ENCODE measurements around the gene CDYL. TPM values are rescaled to one million over a fixed set of nuclear protein-coding genes. Genes with fewer than 3 reads are reported as not detected.

The CDYL gene
- total RNA-seq, 1 experiment from 2014 or later, result 4.2 TPM

GRCh38 chr6:4871825-4872224 lies 95.6 kb downstream of the CDYL start:
- Histone ChIP-seq H4K20me1 (ENCODE audit: insufficient read depth, low read depth, low read length) (peaks cover 28% of the 10 kb centered on the region), H3K4me3 (ENCODE audit: low read length) (no peak overlapping the region)
- DNase-seq, result no peak

GRCh38 chr6:4872841-4873240 lies 96.6 kb downstream of the CDYL start:
- DNase-seq, result no peak
- H3K27me3 ChIP-seq (ENCODE audit: low read length), result no peaks in the 10 kb centered on the region
- H3K4me3 ChIP-seq (ENCODE audit: low read length), result no peak overlapping the region
- no peak overlapping the region for H3K9ac ChIP-seq (ENCODE audit: low read length)
- H3K9me3 ChIP-seq (ENCODE audit: low read length), result no peaks in the 10 kb centered on the region
- H2AFZ ChIP-seq (ENCODE audit: low read length), result no peak overlapping the region
- no peaks in the 10 kb centered on the region for H3K4me1 ChIP-seq (ENCODE audit: low read length)
- no peaks in the 10 kb centered on the region for H3K79me2 ChIP-seq (ENCODE audit: low read length)
- H3K4me2 ChIP-seq (ENCODE audit: low read depth, low read length, poor library complexity, severe bottlenecking), result no peak overlapping the region
- no peak overlapping the region for H3K27ac ChIP-seq (ENCODE audit: low read length)
- H3K9me2 ChIP-seq (replicated peaks; ENCODE audit: insufficient read depth, low read length), result no peaks in the 10 kb centered on the region
- no peaks in the 10 kb centered on the region for H3K36me3 ChIP-seq (ENCODE audit: insufficient read depth, low read length)
- H4K20me1 ChIP-seq (ENCODE audit: insufficient read depth, low read depth, low read length), result peaks cover 23% of the 10 kb centered on the region; the same call in 1 of the 2 replicates

More at GRCh38 chr6:4871825-4872224, 95.6 kb downstream of the CDYL start:
- H3K9me2 ChIP-seq (replicated peaks; ENCODE audit: insufficient read depth, low read length), result no peaks in the 10 kb centered on the region
- no peak overlapping the region for H3K4me2 ChIP-seq (ENCODE audit: low read depth, low read length, poor library complexity, severe bottlenecking)
- H3K9me3 ChIP-seq (ENCODE audit: low read length), result no peaks in the 10 kb centered on the region
- H3K79me2 ChIP-seq (ENCODE audit: low read length), result no peaks in the 10 kb centered on the region
- H3K4me1 ChIP-seq (ENCODE audit: low read length), result no peaks in the 10 kb centered on the region
- H3K9ac ChIP-seq (ENCODE audit: low read length), result no peak overlapping the region
- no peaks in the 10 kb centered on the region for H3K27me3 ChIP-seq (ENCODE audit: low read length)
- H3K36me3 ChIP-seq (ENCODE audit: insufficient read depth, low read length), result no peaks in the 10 kb centered on the region
- H2AFZ ChIP-seq (ENCODE audit: low read length), result no peak overlapping the region
- H3K27ac ChIP-seq (ENCODE audit: low read length), result no peak overlapping the region

- no peak overlapping the region for H3K27ac ChIP-seq (ENCODE audit: low read length)
- H3K9me2 ChIP-seq (replicated peaks; ENCODE audit: insufficient read depth, low read length), result no peaks in the 10 kb centered on the region
- H3K4me1 ChIP-seq (ENCODE audit: low read length), result no peaks in the 10 kb centered on the region
- H3K9me3 ChIP-seq (ENCODE audit: low read length), result no peaks in the 10 kb centered on the region
- no peak for DNase-seq
- no peak overlapping the region for H3K4me2 ChIP-seq (ENCODE audit: low read depth, low read length, poor library complexity, severe bottlenecking)
- no peak overlapping the region for H3K9ac ChIP-seq (ENCODE audit: low read length)
- no peaks in the 10 kb centered on the region for H3K27me3 ChIP-seq (ENCODE audit: low read length)
- no peak overlapping the region for H2AFZ ChIP-seq (ENCODE audit: low read length)
- no peak overlapping the region for H3K4me3 ChIP-seq (ENCODE audit: low read length)
- H4K20me1 ChIP-seq (ENCODE audit: insufficient read depth, low read depth, low read length), result peaks cover 22% of the 10 kb centered on the region; the same call in 1 of the 2 replicates
- no peaks in the 10 kb centered on the region for H3K79me2 ChIP-seq (ENCODE audit: low read length)
- no peaks in the 10 kb centered on the region for H3K36me3 ChIP-seq (ENCODE audit: insufficient read depth, low read length)
Measured at GRCh38 chr6:4873928-4874327, 97.7 kb downstream of the CDYL start.

GRCh38 chr6:4879741-4880275 lies 103.6 kb downstream of the CDYL start:
- Histone ChIP-seq H3K36me3 (ENCODE audit: insufficient read depth, low read length) (no peaks in the 10 kb centered on the region), H3K27me3 (ENCODE audit: low read length) (no peaks in the 10 kb centered on the region), H3K79me2 (ENCODE audit: low read length) (no peaks in the 10 kb centered on the region), H3K4me2 (ENCODE audit: low read depth, low read length, poor library complexity, severe bottlenecking) (no peak overlapping the region), H3K4me3 (ENCODE audit: low read length) (no peak overlapping the region), H3K9me3 (ENCODE audit: low read length) (no peaks in the 10 kb centered on the region), H3K9me2 (replicated peaks; ENCODE audit: insufficient read depth, low read length) (no peaks in the 10 kb centered on the region), H3K9ac (ENCODE audit: low read length) (no peak overlapping the region), H3K27ac (ENCODE audit: low read length) (no peak overlapping the region), H3K4me1 (ENCODE audit: low read length) (no peaks in the 10 kb centered on the region), H4K20me1 (ENCODE audit: insufficient read depth, low read depth, low read length) (peaks cover 9% of the 10 kb centered on the region; the same call in 1 of the 2 replicates), H2AFZ (ENCODE audit: low read length) (no peak overlapping the region)
- no peak for DNase-seq

- Histone ChIP-seq H4K20me1 (ENCODE audit: insufficient read depth, low read depth, low read length) (peaks cover 10% of the 10 kb centered on the region; the same call in 1 of the 2 replicates), H3K27me3 (ENCODE audit: low read length) (no peaks in the 10 kb centered on the region), H2AFZ (ENCODE audit: low read length) (no peak overlapping the region), H3K4me1 (ENCODE audit: low read length) (no peaks in the 10 kb centered on the region), H3K4me2 (ENCODE audit: low read depth, low read length, poor library complexity, severe bottlenecking) (no peak overlapping the region), H3K9ac (ENCODE audit: low read length) (no peak overlapping the region), H3K9me3 (ENCODE audit: low read length) (no peaks in the 10 kb centered on the region), H3K27ac (ENCODE audit: low read length) (no peak overlapping the region), H3K4me3 (ENCODE audit: low read length) (no peak overlapping the region), H3K79me2 (ENCODE audit: low read length) (no peaks in the 10 kb centered on the region), H3K36me3 (ENCODE audit: insufficient read depth, low read length) (no peaks in the 10 kb centered on the region), H3K9me2 (replicated peaks; ENCODE audit: insufficient read depth, low read length) (no peaks in the 10 kb centered on the region)
- DNase-seq, result no peak
Measured at GRCh38 chr6:4880363-4880762, 104.2 kb downstream of the CDYL start.

- Histone ChIP-seq H3K79me2 (ENCODE audit: low read length) (no peaks in the 10 kb centered on the region), H3K27me3 (ENCODE audit: low read length) (no peaks in the 10 kb centered on the region), H2AFZ (ENCODE audit: low read length) (no peak overlapping the region), H3K4me2 (ENCODE audit: low read depth, low read length, poor library complexity, severe bottlenecking) (no peak overlapping the region), H4K20me1 (ENCODE audit: insufficient read depth, low read depth, low read length) (peaks cover 8% of the 10 kb centered on the region; the same call in 1 of the 2 replicates), H3K9me3 (ENCODE audit: low read length) (no peaks in the 10 kb centered on the region), H3K27ac (ENCODE audit: low read length) (no peak overlapping the region), H3K36me3 (ENCODE audit: insufficient read depth, low read length) (no peaks in the 10 kb centered on the region), H3K9ac (ENCODE audit: low read length) (no peak overlapping the region), H3K4me1 (ENCODE audit: low read length) (no peaks in the 10 kb centered on the region), H3K9me2 (replicated peaks; ENCODE audit: insufficient read depth, low read length) (no peaks in the 10 kb centered on the region), H3K4me3 (ENCODE audit: low read length) (no peak overlapping the region)
- no peak for DNase-seq
Measured at GRCh38 chr6:4883298-4883697, 107.1 kb downstream of the CDYL start.

- DNase-seq, result no peak
Measured at GRCh38 chr6:4884646-4885340, 108.6 kb downstream of the CDYL start.

GRCh38 chr6:4885341-4885933 lies 109.2 kb downstream of the CDYL start:
- Histone ChIP-seq H3K4me1 (ENCODE audit: low read length) (no peaks in the 10 kb centered on the region), H2AFZ (ENCODE audit: low read length) (no peak overlapping the region), H3K4me3 (ENCODE audit: low read length) (no peak overlapping the region), H3K9me3 (ENCODE audit: low read length) (no peaks in the 10 kb centered on the region), H3K9ac (ENCODE audit: low read length) (no peak overlapping the region), H3K27me3 (ENCODE audit: low read length) (no peaks in the 10 kb centered on the region), H3K36me3 (ENCODE audit: insufficient read depth, low read length) (no peaks in the 10 kb centered on the region), H3K9me2 (replicated peaks; ENCODE audit: insufficient read depth, low read length) (no peaks in the 10 kb centered on the region), H3K4me2 (ENCODE audit: low read depth, low read length, poor library complexity, severe bottlenecking) (no peak overlapping the region), H4K20me1 (ENCODE audit: insufficient read depth, low read depth, low read length) (peaks cover 8% of the 10 kb centered on the region; the same call in 1 of the 2 replicates), H3K79me2 (ENCODE audit: low read length) (no peaks in the 10 kb centered on the region), H3K27ac (ENCODE audit: low read length) (no peak overlapping the region)
- DNase-seq, result no peak

More at GRCh38 chr6:4884646-4885340, 108.6 kb downstream of the CDYL start:
- no peaks in the 10 kb centered on the region for H3K4me1 ChIP-seq (ENCODE audit: low read length)
- H3K36me3 ChIP-seq (ENCODE audit: insufficient read depth, low read length), result no peaks in the 10 kb centered on the region
- H3K9ac ChIP-seq (ENCODE audit: low read length), result no peak overlapping the region
- no peak overlapping the region for H3K4me3 ChIP-seq (ENCODE audit: low read length)
- H4K20me1 ChIP-seq (ENCODE audit: insufficient read depth, low read depth, low read length), result peaks cover 8% of the 10 kb centered on the region; the same call in 1 of the 2 replicates
- H3K4me2 ChIP-seq (ENCODE audit: low read depth, low read length, poor library complexity, severe bottlenecking), result no peak overlapping the region
- no peaks in the 10 kb centered on the region for H3K79me2 ChIP-seq (ENCODE audit: low read length)
- no peaks in the 10 kb centered on the region for H3K27me3 ChIP-seq (ENCODE audit: low read length)
- H3K27ac ChIP-seq (ENCODE audit: low read length), result no peak overlapping the region
- H2AFZ ChIP-seq (ENCODE audit: low read length), result no peak overlapping the region
- no peaks in the 10 kb centered on the region for H3K9me3 ChIP-seq (ENCODE audit: low read length)
- H3K9me2 ChIP-seq (replicated peaks; ENCODE audit: insufficient read depth, low read length), result no peaks in the 10 kb centered on the region
